Karpas-422 (cell line): ENCODE results near the gene PSMA8. TPM values are rescaled to one million over a fixed set of nuclear protein-coding genes. Genes with fewer than 3 reads are reported as not detected.
"Not testable (repeated sequence)": the region's sequence is repeated elsewhere in the genome, so short reads cannot be mapped to it uniquely, and the experiment has no call there.

Source experiments
- DNase-seq: peaks from one replicate; pipeline ENCODE4 v3.0.0-alpha.2; 2015
- H2AFZ ChIP-seq: fragments of 200-600 bp; sonication (generic); 2 replicates; pipeline ENCODE4 v1.6.1; 2014; ENCODE audit warnings: antibody characterized with exemption, low read length, mixed read lengths
- H3K27ac ChIP-seq: fragments of 200-600 bp; sonication (generic); 2 replicates; pipeline ENCODE4 v1.5.1; 2014; ENCODE audit warnings: mild to moderate bottlenecking, low read length, moderate library complexity
- H3K27me3 ChIP-seq: fragments of 200-600 bp; sonication (generic); 2 replicates; pipeline ENCODE4 v1.6.1; 2014; ENCODE audit warnings: low read length, mixed read lengths
- H3K36me3 ChIP-seq: fragments of 200-600 bp; sonication (generic); 2 replicates; pipeline ENCODE4 v1.6.1; 2014; ENCODE audit warnings: low read length, mixed read lengths; ENCODE audit not compliant: insufficient read depth
- H3K4me1 ChIP-seq: fragments of 200-600 bp; sonication (generic); 2 replicates; pipeline ENCODE4 v1.6.1; 2014; ENCODE audit warnings: mild to moderate bottlenecking, low read length, mixed read lengths
- H3K4me2 ChIP-seq: fragments of 200-600 bp; sonication (generic); 2 replicates; pipeline ENCODE4 v1.6.1; 2014; ENCODE audit warnings: low read length, low read depth, mild to moderate bottlenecking; ENCODE audit not compliant: poor library complexity, severe bottlenecking
- H3K4me3 ChIP-seq: fragments of 200-600 bp; sonication (generic); 2 replicates; pipeline ENCODE4 v1.5.1; 2014; ENCODE audit warnings: mild to moderate bottlenecking, antibody characterized with exemption, low read length, mixed read lengths
- H3K79me2 ChIP-seq: fragments of 200-600 bp; sonication (generic); 2 replicates; pipeline ENCODE4 v1.6.1; 2014; ENCODE audit warnings: mild to moderate bottlenecking, low read length, mixed read lengths
- H3K9ac ChIP-seq: fragments of 200-600 bp; sonication (generic); 2 replicates; pipeline ENCODE4 v1.6.0; 2014; ENCODE audit warnings: low read length
- H3K9me2 ChIP-seq: fragments of 200-600 bp; sonication (generic), shearing (Covaris generic); replicated peaks from 2 replicates; pipeline ENCODE4 v1.6.0; 2014; ENCODE audit warnings: mild to moderate bottlenecking, low read length, moderate library complexity; ENCODE audit not compliant: insufficient read depth
- H3K9me3 ChIP-seq: fragments of 300-700, 200-600 bp; sonication (generic); 2 replicates; pipeline ENCODE4 v1.6.1; 2014; ENCODE audit warnings: low read length, mixed read lengths
- H4K20me1 ChIP-seq: fragments of 200-600 bp; sonication (generic); 2 replicates; pipeline ENCODE4 v1.6.1; 2014; ENCODE audit warnings: mild to moderate bottlenecking, antibody characterized with exemption, low read length, low read depth; ENCODE audit not compliant: insufficient read depth
- total RNA-seq: library from RNA; depleted of rRNA; stranded (reverse); fragments of >200 nt; shearing (Covaris generic); gene quantifications from 2 replicates; pipeline ENCODE4 v1.2.3, GENCODE V29; 2014; ENCODE audit warnings: low replicate concordance

PSMA8 gene
- total RNA-seq, 1 experiment from 2014 or later = not detected

DNA sequence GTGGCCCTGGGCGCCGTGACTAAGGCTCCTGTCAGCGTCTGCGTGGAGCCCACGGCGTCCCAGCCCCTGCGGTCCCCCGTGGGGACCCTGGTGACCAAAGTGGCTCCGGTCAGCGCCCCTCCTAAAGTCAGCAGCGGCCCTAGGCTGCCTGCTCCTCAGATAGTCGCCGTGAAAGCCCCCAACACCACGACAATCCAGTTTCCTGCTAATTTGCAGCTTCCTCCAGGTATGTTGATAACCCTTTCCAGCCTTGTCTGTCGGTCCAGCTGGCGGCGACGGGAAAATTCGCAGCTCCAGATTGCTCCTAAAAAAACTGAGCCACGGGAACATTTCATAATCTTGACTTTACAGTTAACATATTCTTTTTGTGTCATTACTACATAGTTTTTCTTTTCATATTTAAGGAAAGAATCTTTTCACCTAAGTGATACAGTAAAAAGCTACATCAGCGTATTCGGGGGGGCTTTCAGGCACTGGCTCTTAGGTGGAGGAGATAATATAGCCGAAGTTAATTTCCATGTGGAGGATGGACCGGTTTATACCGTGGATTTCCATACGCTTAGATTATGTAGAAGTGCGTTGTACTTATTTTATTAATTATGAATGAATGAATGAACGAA, 93.5 kb downstream of the PSMA8 start:
- no peaks in the 10 kb centered on the region for H3K27me3 ChIP-seq

DNA sequence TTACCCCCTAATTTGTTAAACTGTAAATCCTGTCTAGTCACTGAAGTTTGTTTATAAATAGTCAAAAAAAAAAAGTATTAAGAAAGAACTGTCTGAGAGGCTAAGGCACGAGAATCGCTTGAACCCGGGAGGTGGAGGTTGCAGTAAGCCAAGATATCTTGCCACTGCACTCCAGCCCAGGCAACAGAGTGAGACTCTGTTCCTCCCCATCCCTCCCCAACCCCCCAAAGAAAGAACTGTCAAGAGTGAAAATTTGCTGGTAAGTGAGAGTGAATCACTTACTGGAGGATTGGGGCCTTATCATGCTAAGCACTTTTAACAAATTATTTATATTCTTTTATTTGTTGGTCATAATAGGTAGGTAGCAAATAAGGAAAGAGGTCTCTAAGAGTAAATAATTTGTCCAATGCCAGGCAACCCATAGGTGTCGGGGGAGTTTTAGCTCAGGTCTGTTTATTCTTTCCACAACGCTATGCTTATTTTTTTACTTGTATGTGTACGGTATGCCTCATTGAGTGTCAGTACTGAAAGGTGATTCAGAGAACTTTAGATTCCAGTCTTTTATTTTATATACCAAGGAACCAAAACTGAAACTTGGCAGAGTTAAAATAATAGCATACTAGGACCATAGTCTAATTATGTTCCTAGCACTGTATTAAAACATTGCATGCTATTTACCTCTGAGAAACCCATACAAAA, 95.0 kb downstream of the PSMA8 start:
- peak overlapping the region; percentile 96 for H3K4me3 ChIP-seq
- peaks cover 28% of the 10 kb centered on the region for H4K20me1 ChIP-seq
- H3K9ac ChIP-seq = peak overlapping the region; percentile 96
- peaks cover 27% of the 10 kb centered on the region for H3K4me1 ChIP-seq
- H3K9me2 ChIP-seq = no peaks in the 10 kb centered on the region
- DNase-seq = no peak
- peak overlapping the region; percentile 83 for H3K27ac ChIP-seq
- H3K27me3 ChIP-seq = no peaks in the 10 kb centered on the region
- no peaks in the 10 kb centered on the region; the same call in 1 of the 2 replicates for H3K9me3 ChIP-seq
- no peak overlapping the region for H2AFZ ChIP-seq
- H3K79me2 ChIP-seq = peaks cover 74% of the 10 kb centered on the region
- H3K36me3 ChIP-seq = peaks cover 40% of the 10 kb centered on the region
- peak overlapping the region; percentile 81 for H3K4me2 ChIP-seq

More for the DNA sequence above, 93.5 kb downstream of the PSMA8 start:
- H3K9me2 ChIP-seq = no peaks in the 10 kb centered on the region
- peak overlapping the region; percentile 83 for H3K27ac ChIP-seq
- peak; percentile 65 for DNase-seq
- peak overlapping the region; percentile 81 for H3K4me2 ChIP-seq
- peak overlapping the region; percentile 96 for H3K9ac ChIP-seq
- peaks cover 58% of the 10 kb centered on the region for H3K79me2 ChIP-seq
- H2AFZ ChIP-seq = no peak overlapping the region
- H3K9me3 ChIP-seq = no peaks in the 10 kb centered on the region; the same call in 1 of the 2 replicates
- H4K20me1 ChIP-seq = peaks cover 28% of the 10 kb centered on the region
- H3K4me1 ChIP-seq = peaks cover 35% of the 10 kb centered on the region
- peaks cover 36% of the 10 kb centered on the region for H3K36me3 ChIP-seq
- peak overlapping the region; percentile 96 for H3K4me3 ChIP-seq

DNA sequence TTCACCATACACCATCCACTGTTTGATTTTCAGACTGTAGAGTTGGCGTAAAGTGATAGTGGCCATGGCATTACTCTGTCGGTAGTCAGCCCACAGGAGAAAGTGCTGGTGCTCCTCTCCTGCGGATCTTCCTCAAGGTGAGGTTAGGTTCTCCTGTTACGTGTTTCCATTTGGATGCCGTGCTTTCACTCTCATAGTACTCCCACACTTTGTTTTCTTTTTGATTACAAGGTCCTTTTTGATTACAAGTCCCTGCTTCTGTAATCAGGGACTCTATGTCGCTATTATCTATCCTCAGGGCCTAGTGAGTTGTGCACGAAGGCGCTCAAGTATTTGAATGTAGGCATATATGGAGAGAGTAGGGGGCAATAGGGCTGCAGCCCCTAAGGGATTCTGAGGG, 96.8 kb downstream of the PSMA8 start:
- no peak overlapping the region for H3K4me3 ChIP-seq
- no peaks in the 10 kb centered on the region for H3K27me3 ChIP-seq
- H2AFZ ChIP-seq = no peak overlapping the region
- no peaks in the 10 kb centered on the region for H3K9me2 ChIP-seq
- H3K4me2 ChIP-seq = no peak overlapping the region
- H3K4me1 ChIP-seq = peaks cover 22% of the 10 kb centered on the region
- H3K9ac ChIP-seq = no peak overlapping the region
- peak; percentile 39 for DNase-seq
- peaks cover 28% of the 10 kb centered on the region for H4K20me1 ChIP-seq
- H3K9me3 ChIP-seq = no peaks in the 10 kb centered on the region; the same call in 1 of the 2 replicates
- peaks cover 92% of the 10 kb centered on the region for H3K79me2 ChIP-seq
- H3K36me3 ChIP-seq = peaks cover 41% of the 10 kb centered on the region
- no peak overlapping the region for H3K27ac ChIP-seq

DNA sequence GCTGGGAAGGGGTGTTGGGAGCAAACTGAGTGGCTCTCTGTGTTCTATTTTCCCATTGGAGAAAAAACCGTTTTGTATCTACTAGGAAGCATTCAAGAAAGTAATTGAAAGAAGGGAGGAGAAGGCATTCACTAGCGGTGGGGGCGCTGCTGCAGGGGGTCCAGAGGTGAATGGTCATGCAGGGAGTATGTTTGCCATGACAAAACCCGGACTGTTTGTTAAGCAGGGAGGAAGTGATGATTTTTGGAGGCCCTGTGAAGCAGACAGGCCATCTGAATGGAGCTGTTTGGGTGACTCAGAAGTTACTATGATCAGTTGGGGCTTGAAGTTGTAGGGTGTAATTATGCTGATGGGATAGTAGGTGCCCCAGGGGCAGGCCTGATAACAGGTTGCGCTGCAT, 99.5 kb downstream of the PSMA8 start:
- H3K27ac ChIP-seq = no peak overlapping the region
- H3K4me3 ChIP-seq = no peak overlapping the region
- no peak overlapping the region for H3K4me2 ChIP-seq
- peaks cover 45% of the 10 kb centered on the region for H3K36me3 ChIP-seq
- peaks cover 100% of the 10 kb centered on the region for H3K79me2 ChIP-seq
- H3K4me1 ChIP-seq = peaks cover 9% of the 10 kb centered on the region
- no peaks in the 10 kb centered on the region; the same call in 1 of the 2 replicates for H3K9me3 ChIP-seq
- DNase-seq = no peak
- no peaks in the 10 kb centered on the region for H3K27me3 ChIP-seq
- peaks cover 18% of the 10 kb centered on the region for H4K20me1 ChIP-seq
- H3K9me2 ChIP-seq = no peaks in the 10 kb centered on the region
- no peak overlapping the region for H2AFZ ChIP-seq
- H3K9ac ChIP-seq = no peak overlapping the region

DNA sequence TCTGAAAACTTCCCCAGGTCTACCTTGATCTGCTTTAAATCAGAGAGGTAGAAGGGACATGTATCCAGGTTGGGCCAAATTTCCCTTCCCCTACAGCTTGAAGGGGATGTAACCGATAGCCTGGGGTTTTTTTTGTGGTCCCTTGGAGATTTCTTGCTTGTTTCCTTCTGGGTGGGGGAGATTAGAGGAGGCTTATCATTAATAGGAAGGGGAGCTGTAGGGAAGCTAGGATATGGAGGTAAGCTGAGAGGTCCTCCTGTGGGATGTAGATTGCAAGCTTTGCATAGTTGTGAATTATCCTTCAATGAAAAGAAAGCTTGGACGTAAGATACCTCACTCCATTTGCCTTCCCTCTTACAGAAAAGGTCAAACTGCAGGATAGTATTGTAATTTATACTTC, 103.7 kb downstream of the PSMA8 start:
- not testable (repeated sequence) for H4K20me1 ChIP-seq, H2AFZ ChIP-seq, H3K4me3 ChIP-seq, H3K4me2 ChIP-seq, H3K4me1 ChIP-seq, H3K9me3 ChIP-seq, H3K27ac ChIP-seq, H3K9ac ChIP-seq, H3K27me3 ChIP-seq, H3K9me2 ChIP-seq, DNase-seq
- Histone ChIP-seq H3K36me3 (peaks cover 10% of the 10 kb centered on the region), H3K79me2 (peaks cover 80% of the 10 kb centered on the region)

DNA sequence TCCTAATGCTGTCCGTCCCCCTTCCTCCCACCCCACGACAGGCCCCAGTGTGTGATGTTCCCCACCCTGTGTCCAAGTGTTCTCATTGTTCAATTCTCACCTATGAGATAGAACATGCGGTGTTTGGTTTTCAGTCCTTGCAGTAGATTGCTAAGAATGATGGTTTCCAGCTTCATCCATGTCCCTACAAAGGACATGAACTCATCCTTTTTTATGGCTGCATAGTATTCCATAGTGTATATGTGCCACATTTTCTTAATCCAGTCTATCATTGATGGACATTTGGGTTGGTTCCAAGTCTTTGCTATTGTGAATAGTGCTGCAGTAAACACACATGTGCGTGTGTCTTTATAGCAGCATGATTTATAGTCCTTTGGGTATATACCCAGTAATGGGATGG, 105.0 kb downstream of the PSMA8 start:
- H3K36me3 ChIP-seq, H3K9me2 ChIP-seq, H3K4me2 ChIP-seq, H3K27me3 ChIP-seq, H3K9ac ChIP-seq, H3K9me3 ChIP-seq, H2AFZ ChIP-seq, H3K4me1 ChIP-seq, H4K20me1 ChIP-seq, H3K4me3 ChIP-seq, DNase-seq, H3K27ac ChIP-seq: not testable (repeated sequence)
- H3K79me2 ChIP-seq = peaks cover 77% of the 10 kb centered on the region

DNA sequence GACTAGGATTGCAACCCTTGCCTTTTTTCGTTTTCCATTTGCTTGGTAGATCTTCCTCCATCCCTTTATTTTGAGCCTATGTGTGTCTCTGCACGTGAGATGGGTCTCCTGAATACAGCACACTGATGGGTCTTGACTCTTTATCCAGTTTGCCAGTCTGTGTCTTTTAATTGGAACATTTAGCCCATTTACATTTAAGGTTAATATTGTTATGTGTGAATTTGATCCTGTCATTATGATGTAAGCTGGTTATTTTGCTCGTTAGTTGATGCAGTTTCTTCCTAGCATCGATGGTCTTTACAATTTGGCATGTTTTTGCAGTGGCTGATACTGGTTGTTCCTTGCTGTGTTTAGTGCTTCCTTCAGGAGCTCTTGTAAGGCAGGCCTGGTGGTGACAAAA, 108.7 kb downstream of the PSMA8 start:
- not testable (repeated sequence) for H3K9ac ChIP-seq, H3K27ac ChIP-seq, H4K20me1 ChIP-seq, H3K4me3 ChIP-seq, H3K9me3 ChIP-seq, H3K4me2 ChIP-seq, H2AFZ ChIP-seq, DNase-seq, H3K4me1 ChIP-seq, H3K27me3 ChIP-seq, H3K9me2 ChIP-seq
- Histone ChIP-seq H3K36me3 (peaks cover 10% of the 10 kb centered on the region), H3K79me2 (peaks cover 77% of the 10 kb centered on the region)
